Right atrium auricular region (tissue), 2 donors: ENCODE data around the gene RABL3. TPM values are rescaled to one million over a fixed set of nuclear protein-coding genes. Genes with fewer than 3 reads are reported as not detected.
"Not testable (repeated sequence)": the region's sequence is repeated elsewhere in the genome, so short reads cannot be mapped to it uniquely, and the experiment has no call there.

Experiments
- DNase-seq: peaks from one replicate; pipeline ENCODE4 v3.0.0-alpha.2; 2019; ENCODE audit warnings: low spot score
- H3K27ac ChIP-seq, 2 donors: fragments of 200-600 bp; sonication (generic); 1 replicate in 1 of 2; 2 replicates in 1 of 2; pipeline ENCODE4 v1.5.1; 2016 to 2019
- H3K27me3 ChIP-seq, 2 donors: fragments of 200-600 bp; sonication (generic); one replicate each; pipeline versions ENCODE4 v1.5.1 to v1.6.0; 2017 to 2019
- H3K36me3 ChIP-seq: fragments of 200-600 bp; sonication (generic); one replicate; pipeline ENCODE4 v1.5.1; 2016
- H3K4me1 ChIP-seq, 2 donors: fragments of 200-600 bp; sonication (generic); one replicate each; pipeline versions ENCODE4 v1.5.1 to v1.6.0; 2017 to 2019
- H3K4me3 ChIP-seq, 2 donors: fragments of 200-600 bp; sonication (generic); 1 replicate in 1 of 2; 2 replicates in 1 of 2; pipeline ENCODE4 v1.5.1; 2017 to 2019; ENCODE audit warnings: mild to moderate bottlenecking in 1 of 2, moderate library complexity in 1 of 2
- H3K9me3 ChIP-seq, 2 donors: fragments of 200-600 bp; sonication (generic); one replicate each; pipeline ENCODE4 v1.5.1; 2019
- CTCF ChIP-seq, 2 donors: fragments of 200-600 bp; sonication (generic); IDR thresholded peaks; one replicate each; pipeline ENCODE4 v1.5.1; 2019; ENCODE audit warnings: antibody characterized with exemption in 2 of 2
- total RNA-seq, 2 donors: library from RNA; depleted of rRNA; stranded (reverse); fragments of >200 nt; gene quantifications; one replicate each; pipeline ENCODE4 v1.1.0, GENCODE V29; 2016

Gene RABL3
- total RNA-seq, 2 donors from 2014 or later = 7.6 to 14.2 TPM

DNA sequence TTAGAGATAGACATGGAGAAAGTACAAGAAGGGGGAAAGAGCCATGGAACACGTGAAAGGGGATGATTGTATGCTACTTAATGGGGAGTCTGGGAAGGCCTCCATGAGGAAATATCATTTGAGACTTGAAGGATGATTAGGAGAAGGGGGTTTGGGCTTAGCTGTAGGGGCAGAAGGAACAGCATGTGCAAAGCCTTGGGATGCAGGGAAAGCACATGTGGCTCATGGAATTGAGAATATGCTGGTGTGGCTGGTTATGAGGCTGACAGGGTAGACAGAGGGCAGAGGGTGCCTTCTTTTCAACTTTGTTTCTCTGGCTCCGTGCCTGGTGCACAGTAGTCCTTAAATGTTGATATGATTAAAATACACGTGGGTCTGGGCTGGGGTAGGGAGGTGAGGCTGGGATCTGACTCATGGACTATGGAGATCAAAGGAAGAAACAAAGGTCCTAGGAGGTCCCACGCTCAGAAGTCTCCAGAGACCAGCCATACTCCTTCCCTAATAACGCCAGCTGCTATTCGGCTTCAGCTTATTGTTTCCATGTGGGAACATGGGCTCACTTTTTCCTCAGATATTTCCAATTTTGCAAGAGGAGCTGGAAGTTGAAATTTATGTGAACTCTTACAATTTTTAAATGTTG lies 1.4 kb upstream of the RABL3 start:
- H3K27ac ChIP-seq = peak overlapping the region in 1 of 2 donors; percentile 97
- no peak for DNase-seq
- H3K4me3 ChIP-seq = peak overlapping the region; percentile 81 to 83
- H3K27me3 ChIP-seq = no peaks in the 10 kb centered on the region
- no peaks in the 10 kb centered on the region for H3K9me3 ChIP-seq
- TF ChIP-seq CTCF (IDR thresholded peaks at IDR 0.05) = no peak
- no peaks in the 10 kb centered on the region for H3K36me3 ChIP-seq
- peaks cover 0 to 19% of the 10 kb centered on the region in 2 donors for H3K4me1 ChIP-seq

- H3K4me1 ChIP-seq = peaks cover 0 to 19% of the 10 kb centered on the region in 2 donors
- H3K9me3 ChIP-seq = no peaks in the 10 kb centered on the region
- no peaks in the 10 kb centered on the region for H3K27me3 ChIP-seq
- TF ChIP-seq CTCF (IDR thresholded peaks at IDR 0.05) = no peak
- peak overlapping the region; percentile 96 to 97 for H3K27ac ChIP-seq
- H3K36me3 ChIP-seq = no peaks in the 10 kb centered on the region
- H3K4me3 ChIP-seq = peak overlapping the region; percentile 81 to 83
- DNase-seq = no peak
These were observed 591 bp upstream of the RABL3 start for GRCh38 chr3:120742849-120743365.

DNA sequence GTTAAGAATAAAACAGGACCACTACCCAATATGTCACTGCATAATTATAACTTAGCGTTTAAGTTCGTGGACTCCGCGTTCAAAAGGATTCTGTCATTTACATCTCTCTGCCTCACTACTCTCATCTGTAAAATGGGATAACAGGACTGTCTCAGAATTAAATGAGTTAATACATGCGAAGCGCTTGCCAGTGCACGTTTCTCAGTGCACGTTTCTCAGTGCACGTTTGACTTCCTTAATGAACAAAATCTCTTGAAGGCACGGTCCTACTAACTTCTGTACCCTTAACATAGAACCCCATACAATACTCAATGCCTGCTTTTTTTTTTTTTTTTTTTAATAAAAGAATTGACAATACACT lies 499 bp downstream of the RABL3 start:
- TF ChIP-seq CTCF (IDR thresholded peaks at IDR 0.05) = no peak

GRCh38 chr3:120741320-120741719 lies 996 bp downstream of the RABL3 start:
- Histone ChIP-seq H3K27me3 (no peaks in the 10 kb centered on the region), H3K9me3 (no peaks in the 10 kb centered on the region), H3K36me3 (no peaks in the 10 kb centered on the region), H3K4me3 (peak overlapping the region; percentile 81 to 83), H3K27ac (no peak overlapping the region), H3K4me1 (peaks cover 0 to 19% of the 10 kb centered on the region in 2 donors)
- no peak for TF ChIP-seq CTCF (IDR thresholded peaks at IDR 0.05)
- DNase-seq = no peak

More for the DNA sequence above, 499 bp downstream of the RABL3 start:
- Histone ChIP-seq H3K27ac (peak overlapping the region; percentile 96 to 97), H3K36me3 (no peaks in the 10 kb centered on the region), H3K4me1 (peaks cover 0 to 19% of the 10 kb centered on the region in 2 donors), H3K9me3 (no peaks in the 10 kb centered on the region), H3K4me3 (peak overlapping the region; percentile 81 to 83), H3K27me3 (no peaks in the 10 kb centered on the region)
- DNase-seq = no peak

GRCh38 chr3:120738006-120738405 lies 4.3 kb downstream of the RABL3 start:
- not testable (repeated sequence) for H3K4me1 ChIP-seq, DNase-seq

DNA sequence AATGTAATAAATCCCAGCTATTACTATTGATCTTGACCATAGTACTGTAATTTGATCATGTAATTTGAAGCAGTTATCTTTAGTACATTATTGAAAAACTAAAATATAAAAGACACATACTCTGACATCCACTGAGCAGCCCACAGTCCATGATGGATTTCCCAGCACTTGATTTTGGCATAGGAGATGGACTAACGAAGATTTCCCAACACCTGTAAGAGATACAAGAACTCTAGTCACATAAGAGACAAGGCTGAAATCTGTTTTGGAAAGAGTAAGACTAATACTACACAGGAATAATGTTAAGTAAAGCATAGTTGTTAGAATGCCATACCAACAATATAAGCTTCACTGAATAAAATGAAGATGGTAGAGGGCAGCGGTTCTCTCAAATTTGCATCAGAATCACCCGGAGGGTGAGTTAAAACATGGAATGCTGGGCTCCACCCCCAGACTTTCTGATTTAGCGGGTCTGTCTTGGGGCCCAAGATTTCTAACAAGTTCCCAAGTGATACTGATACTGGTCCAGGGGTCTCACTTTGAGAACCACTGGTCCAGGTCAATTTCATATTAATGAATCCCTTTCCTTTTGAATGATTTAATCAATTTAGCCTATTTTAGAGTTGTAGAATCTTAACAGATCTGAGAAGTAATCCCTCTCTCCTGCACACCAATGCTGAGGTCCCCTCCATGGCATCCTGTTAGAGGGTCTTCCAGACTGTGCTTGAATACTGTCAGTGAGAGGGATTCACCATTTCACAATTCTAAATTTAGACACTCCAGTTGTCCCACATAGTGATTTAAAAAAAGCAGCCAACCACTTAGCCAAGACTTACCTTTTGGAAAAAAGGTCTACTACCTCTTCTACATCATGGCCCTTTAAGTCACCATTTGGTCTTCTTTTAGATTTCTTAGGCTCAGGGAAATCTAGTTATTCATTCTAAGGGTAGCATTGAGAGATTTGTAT lies 11.5 kb downstream of the RABL3 start:
- TF ChIP-seq CTCF (IDR thresholded peaks at IDR 0.05) = no peak
- no peak for DNase-seq
- H3K27me3 ChIP-seq = no peaks in the 10 kb centered on the region
- no peaks in the 10 kb centered on the region for H3K36me3 ChIP-seq
- no peak overlapping the region for H3K4me3 ChIP-seq
- no peaks in the 10 kb centered on the region for H3K4me1 ChIP-seq
- no peak overlapping the region for H3K27ac ChIP-seq
- no peaks in the 10 kb centered on the region for H3K9me3 ChIP-seq

More at GRCh38 chr3:120738006-120738405, 4.3 kb downstream of the RABL3 start:
- H3K36me3 ChIP-seq, H3K27ac ChIP-seq, H3K4me3 ChIP-seq, H3K27me3 ChIP-seq, H3K9me3 ChIP-seq: not testable (repeated sequence)
